Central memory CD8-positive, alpha-beta T cell (primary cell): ENCODE data around the gene CHST12.

ENCODE experiments used
- ATAC-seq: fragments of 150-1000 bp; cut with Tn5 transposase; replicated peaks from 2 replicates; pipeline ENCODE4 v1.10.0; 2022; ENCODE audit warnings: mild to moderate bottlenecking, moderate FRiP score, moderate number of reproducible peaks; ENCODE audit not compliant: poor library complexity, severe bottlenecking; ENCODE audit errors: extremely low read depth
- DNase-seq, 2 donors: peaks; one replicate each; pipeline ENCODE4 v3.0.0; 2021; ENCODE audit warnings: low spot score in 2 of 2
- H3K27ac Mint-ChIP-seq: one replicate; pipeline ENCODE4 v1.8.0; 2022; ENCODE audit warnings: low read depth, mild to moderate bottlenecking, moderate library complexity, mixed read lengths
- H3K27me3 Mint-ChIP-seq: one replicate; pipeline ENCODE4 v1.8.0; 2022; ENCODE audit warnings: mixed read lengths
- H3K36me3 Mint-ChIP-seq: one replicate; pipeline ENCODE4 v1.8.0; 2022; ENCODE audit warnings: mild to moderate bottlenecking, moderate library complexity, mixed read lengths; ENCODE audit not compliant: insufficient read depth
- H3K4me1 Mint-ChIP-seq: one replicate; pipeline ENCODE4 v1.8.0; 2022; ENCODE audit warnings: mixed read lengths
- H3K4me3 Mint-ChIP-seq: one replicate; pipeline ENCODE4 v1.8.0; 2022; ENCODE audit warnings: mild to moderate bottlenecking, moderate library complexity, mixed read lengths
- H3K9me3 Mint-ChIP-seq: one replicate; pipeline ENCODE4 v1.8.0; 2022; ENCODE audit warnings: mixed read lengths

The CHST12 gene

DNA sequence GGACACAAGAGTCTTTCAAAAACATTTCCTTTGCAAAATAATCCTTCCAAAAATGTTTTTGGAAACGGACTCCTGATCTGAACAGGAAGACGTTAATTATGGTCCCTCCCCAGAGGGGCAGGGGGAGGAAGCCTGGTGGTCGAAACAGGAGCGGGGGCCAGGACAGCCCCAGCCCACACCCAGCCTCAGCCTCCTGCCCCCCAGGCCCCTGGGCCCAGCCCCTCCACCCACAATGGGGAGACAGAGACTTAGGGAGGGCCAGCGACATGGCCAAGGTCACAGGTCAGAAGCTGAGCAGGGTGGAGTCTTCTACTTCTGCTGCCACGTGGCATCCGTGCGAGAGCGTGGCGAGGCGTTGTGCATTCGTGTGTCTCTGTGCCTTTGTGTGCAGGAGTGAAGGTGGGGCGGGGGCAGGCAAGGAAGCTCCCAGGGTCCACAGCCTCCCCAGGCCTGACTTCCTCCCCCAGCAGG, 86.8 kb downstream of the CHST12 start:
- Mint-ChIP-seq H3K4me1 (no peaks in the 10 kb centered on the region), H3K9me3 (no peaks in the 10 kb centered on the region), H3K4me3 (no peak overlapping the region), H3K36me3 (peaks cover 11% of the 10 kb centered on the region), H3K27me3 (peaks cover 12% of the 10 kb centered on the region), H3K27ac (no peak overlapping the region)
- ATAC-seq (no peak), DNase-seq (no peak)

DNA sequence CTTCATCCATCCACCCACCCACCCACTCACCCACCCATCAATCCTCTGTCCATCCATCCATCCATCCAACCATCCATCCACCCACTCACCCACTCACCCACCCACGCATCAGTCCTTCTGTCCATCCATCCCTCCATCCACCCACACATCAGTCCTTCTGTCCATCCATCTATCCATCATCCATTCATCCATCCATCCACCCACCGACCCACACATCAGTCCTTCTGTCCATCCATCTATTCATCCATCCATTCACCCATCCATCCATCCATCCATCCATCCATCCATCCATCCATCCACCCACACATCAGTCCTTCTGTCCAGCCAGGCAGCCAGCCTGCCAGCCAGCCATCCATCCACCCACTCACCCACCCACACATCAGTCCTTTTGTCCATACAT, 88.6 kb downstream of the CHST12 start:
- ATAC-seq = no peak
- DNase-seq = no peak
- peaks cover 12% of the 10 kb centered on the region for H3K36me3 Mint-ChIP-seq
- no peaks in the 10 kb centered on the region for H3K9me3 Mint-ChIP-seq
- no peaks in the 10 kb centered on the region for H3K4me1 Mint-ChIP-seq
- no peak overlapping the region for H3K27ac Mint-ChIP-seq
- H3K4me3 Mint-ChIP-seq = no peak overlapping the region
- peaks cover 26% of the 10 kb centered on the region for H3K27me3 Mint-ChIP-seq

DNA sequence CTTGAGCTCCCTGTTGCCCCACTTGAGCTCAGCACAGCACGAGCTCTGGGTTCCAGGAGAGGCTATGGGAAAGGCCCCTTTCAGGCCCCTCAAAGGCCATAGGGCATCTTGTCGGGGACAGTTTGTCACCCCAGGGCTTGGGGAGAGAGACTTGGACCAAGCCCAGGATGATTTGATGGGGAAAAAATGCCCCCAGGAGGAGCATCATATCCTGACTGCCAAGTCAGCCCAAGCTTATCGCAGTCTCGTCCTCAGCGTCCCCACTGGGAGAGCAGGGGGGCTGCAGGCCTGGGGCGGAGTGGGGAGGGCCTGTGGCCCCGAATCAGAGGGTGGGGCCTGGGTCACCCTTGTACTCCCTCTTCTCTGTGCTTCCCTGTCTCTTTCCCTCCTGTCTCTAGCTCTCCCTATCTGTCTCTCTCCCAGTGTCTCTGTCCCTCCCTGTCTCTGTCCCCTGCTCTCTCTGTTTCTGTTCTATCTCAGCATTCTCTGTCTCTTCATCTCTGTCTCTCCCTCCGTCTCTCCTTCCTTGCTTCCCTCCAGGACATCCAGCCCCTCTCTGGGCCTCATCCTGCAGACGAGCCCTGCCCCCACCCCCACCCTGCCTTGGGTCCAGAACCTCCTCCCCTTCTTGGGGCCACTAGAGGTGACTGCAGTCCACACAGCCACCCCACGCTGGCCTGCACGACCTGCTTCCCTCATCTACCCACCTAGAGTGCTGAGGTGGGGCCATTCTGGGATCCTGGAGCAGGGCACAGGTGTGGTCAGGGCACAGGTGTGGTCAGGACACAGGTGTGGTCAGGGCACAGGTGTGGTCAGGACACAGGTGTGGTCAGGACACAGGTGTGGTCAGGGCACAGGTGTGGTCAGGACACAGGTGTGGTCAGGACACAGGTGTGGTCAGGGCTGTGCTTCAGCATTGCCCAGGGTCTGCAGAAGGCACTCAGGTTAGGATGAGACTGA, 90.1 kb downstream of the CHST12 start:
- peaks cover 32% of the 10 kb centered on the region for H3K27me3 Mint-ChIP-seq
- ATAC-seq = no peak
- no peak overlapping the region for H3K4me3 Mint-ChIP-seq
- no peak overlapping the region for H3K27ac Mint-ChIP-seq
- no peaks in the 10 kb centered on the region for H3K9me3 Mint-ChIP-seq
- peaks cover 12% of the 10 kb centered on the region for H3K36me3 Mint-ChIP-seq
- no peak for DNase-seq
- H3K4me1 Mint-ChIP-seq = no peaks in the 10 kb centered on the region

DNA sequence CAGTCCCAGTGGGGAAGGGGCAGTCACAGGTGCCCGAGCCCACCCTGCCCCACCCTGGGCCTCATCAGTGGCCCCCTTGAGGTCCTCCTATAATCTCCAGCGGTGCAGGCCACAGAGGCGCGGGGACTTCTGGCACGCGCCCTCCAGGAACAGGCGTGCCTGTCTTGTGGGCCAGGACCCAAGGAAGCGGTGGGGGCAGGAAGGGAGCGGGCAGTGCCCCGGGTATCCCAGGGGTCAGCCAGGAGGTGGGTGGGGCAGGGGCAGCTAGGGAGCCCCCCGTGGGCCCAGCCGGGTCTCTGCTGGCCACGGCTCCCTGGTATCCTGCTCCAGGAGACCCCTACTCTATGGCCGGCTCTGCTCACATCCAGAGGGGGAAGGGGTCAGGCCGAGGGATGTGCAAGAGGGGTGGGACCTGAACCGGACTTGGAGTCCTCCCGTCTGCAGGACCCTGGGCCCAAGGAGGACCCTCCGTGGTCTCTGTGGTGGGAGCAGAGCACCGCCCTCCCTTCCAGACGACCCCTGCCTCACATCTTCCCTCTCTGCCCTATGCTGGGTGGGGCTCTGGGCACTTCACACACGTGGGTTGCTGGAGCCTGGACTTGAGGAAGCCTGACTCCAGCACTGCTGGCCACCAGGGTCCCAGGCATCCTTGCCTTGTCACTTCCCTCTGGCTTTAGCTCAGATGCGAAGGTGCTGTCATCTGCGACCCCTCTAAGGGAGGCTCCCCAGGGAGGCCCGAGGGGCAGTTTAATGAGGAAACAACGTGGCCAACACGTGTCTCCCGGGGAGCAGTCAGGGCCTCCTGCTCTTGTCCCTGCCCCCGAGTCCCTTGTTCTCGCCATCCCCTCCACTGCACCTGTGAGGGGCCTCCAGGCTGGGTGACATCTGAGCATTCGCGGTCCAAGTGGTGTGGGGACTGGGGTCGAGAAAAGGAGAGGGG, 91.0 kb downstream of the CHST12 start:
- Mint-ChIP-seq H3K36me3 (peaks cover 10% of the 10 kb centered on the region), H3K27ac (no peak overlapping the region), H3K4me1 (no peaks in the 10 kb centered on the region), H3K9me3 (no peaks in the 10 kb centered on the region), H3K27me3 (peaks cover 23% of the 10 kb centered on the region), H3K4me3 (no peak overlapping the region)
- ATAC-seq = no peak
- DNase-seq = no peak

DNA sequence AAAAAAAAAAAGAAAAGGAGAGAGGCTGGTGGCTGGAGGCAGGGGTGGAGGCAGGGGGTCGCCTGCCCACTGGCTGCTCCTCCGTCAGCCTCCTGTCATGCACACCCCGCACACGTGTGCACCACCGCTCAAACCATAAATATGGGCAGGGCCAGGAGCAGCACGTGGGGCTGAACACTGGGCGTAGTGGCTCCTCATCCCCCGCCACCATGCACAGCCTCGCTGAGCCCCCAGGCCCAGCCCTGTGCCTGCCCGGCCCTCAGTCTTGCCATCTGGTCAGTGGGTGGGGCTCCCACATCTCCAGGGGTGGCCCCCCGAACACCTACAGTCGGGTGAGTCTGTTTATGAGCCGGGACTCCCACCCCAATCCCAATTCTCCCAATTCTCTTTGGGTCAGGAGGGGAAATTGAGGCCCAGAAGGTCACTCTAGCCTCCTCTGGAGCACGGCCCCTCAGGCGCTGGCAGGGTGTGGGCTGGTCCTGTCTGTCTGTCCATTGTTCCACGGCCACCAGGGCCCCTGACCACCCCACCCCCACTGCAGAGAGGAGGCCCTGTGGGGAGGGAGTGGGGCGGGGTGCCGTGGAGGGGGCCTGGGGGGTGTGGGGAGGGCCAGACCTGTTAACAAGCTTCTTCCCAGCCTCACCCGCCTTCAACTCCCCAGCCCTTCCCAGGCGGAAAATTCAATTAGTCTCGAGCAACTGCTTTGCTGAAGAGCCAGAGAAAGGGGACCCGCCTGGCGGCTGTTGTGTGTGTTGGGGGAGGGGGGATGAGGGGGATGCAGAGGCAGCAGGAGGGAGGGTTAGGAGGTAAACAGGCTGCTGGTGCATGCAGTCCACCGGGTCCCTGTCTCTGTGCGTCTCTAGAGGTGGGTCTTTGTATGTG, 92.2 kb downstream of the CHST12 start:
- no peak overlapping the region for H3K4me3 Mint-ChIP-seq
- no peaks in the 10 kb centered on the region for H3K9me3 Mint-ChIP-seq
- peaks cover 9% of the 10 kb centered on the region for H3K36me3 Mint-ChIP-seq
- peaks cover 23% of the 10 kb centered on the region for H3K27me3 Mint-ChIP-seq
- no peaks in the 10 kb centered on the region for H3K4me1 Mint-ChIP-seq
- DNase-seq (no peak), ATAC-seq (no peak)
- H3K27ac Mint-ChIP-seq = no peak overlapping the region

DNA sequence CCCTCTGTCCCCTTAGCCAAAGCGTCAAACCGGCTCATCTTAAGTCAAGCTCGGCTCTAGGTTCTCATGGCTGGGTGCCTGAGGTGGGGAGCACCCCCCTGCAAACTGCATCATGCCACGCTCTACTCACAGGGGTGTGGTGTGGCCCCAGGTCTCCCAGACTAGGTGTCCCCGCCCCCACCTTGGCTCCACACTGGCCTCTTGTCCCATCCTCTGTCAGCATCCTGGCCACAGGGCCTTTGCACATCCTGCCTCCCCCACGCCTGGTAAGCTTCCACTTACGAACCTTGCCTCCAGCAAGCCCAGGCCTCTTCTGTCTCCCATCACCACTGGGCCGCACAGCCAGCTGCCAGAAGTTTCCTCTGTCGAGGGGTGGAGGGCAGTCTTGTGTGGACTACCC, 93.0 kb downstream of the CHST12 start:
- Mint-ChIP-seq H3K27me3 (peaks cover 23% of the 10 kb centered on the region), H3K4me3 (no peak overlapping the region), H3K36me3 (peaks cover 6% of the 10 kb centered on the region), H3K9me3 (no peaks in the 10 kb centered on the region), H3K4me1 (no peaks in the 10 kb centered on the region), H3K27ac (no peak overlapping the region)
- no peak for DNase-seq
- no peak for ATAC-seq

DNA sequence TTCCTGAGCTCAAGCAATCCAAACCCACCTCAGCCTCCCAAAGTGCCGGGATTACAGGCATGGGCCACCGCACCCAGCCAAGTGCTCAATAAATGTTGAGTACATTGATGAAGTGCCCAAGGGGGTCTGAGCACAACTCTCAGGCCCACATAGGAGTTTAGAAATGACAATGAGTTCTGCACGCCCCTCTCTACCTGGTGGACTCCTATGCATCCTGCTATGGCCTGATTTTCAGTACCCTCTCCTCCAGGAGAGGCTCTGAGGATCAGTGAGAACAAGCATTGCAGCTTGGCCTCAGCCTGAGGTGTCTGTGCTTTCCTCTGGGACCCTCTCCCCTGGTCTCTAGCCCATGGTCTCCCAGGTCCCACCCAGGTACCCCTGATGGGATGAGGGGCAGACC, 93.7 kb downstream of the CHST12 start:
- Mint-ChIP-seq H3K4me1 (no peaks in the 10 kb centered on the region), H3K4me3 (no peak overlapping the region), H3K9me3 (no peaks in the 10 kb centered on the region), H3K27me3 (peaks cover 23% of the 10 kb centered on the region), H3K36me3 (peaks cover 5% of the 10 kb centered on the region), H3K27ac (no peak overlapping the region)
- DNase-seq (no peak), ATAC-seq (no peak)

DNA sequence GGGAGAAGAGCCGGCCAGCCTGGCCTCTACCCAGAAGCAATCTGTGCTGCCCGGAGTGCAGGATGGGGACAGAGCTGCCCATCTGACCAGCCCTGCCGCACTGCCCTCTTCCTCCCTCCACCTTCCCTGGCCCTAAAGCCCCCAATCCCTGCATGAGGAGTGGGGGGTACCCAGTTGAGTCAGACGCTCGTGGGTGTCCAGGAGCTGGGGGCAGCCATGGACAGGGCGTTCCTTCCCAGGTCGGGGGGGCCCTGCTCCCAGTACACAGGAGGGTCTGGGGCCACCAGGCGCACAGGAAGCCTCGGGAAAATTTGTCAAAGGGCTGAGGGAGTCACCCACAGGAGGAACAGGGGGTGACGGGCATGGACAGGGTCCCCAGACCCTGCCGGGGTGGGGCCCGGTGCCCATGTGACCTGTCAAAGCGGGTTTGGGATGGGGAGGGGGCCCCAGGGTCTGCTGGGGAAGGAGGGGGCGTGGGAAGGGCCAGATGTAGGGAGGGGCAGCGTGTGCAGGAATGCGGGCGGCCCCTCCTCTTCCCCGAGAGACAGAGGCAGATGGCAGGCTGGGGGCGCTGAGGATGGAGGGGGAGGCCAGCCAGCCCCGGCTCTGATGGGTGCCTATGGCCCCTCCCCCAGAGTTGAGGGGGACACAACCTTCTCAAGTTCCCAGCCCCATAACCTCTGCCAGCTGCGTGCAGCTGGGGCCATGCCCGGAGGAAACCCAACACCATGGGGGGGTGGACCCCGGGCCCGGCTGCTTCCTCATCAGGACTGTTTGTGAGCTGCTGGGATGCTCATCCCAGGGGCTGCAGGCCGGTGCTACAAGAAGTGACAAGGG, 94.3 kb downstream of the CHST12 start:
- Mint-ChIP-seq H3K36me3 (peaks cover 3% of the 10 kb centered on the region), H3K27me3 (peaks cover 23% of the 10 kb centered on the region), H3K4me3 (no peak overlapping the region), H3K27ac (no peak overlapping the region), H3K4me1 (no peaks in the 10 kb centered on the region), H3K9me3 (no peaks in the 10 kb centered on the region)
- no peak for ATAC-seq
- no peak for DNase-seq
